Measurements from ENCODE around the gene PMEPA1. TPM values are rescaled to one million over a fixed set of nuclear protein-coding genes. Genes with fewer than 3 reads are reported as not detected.

PMEPA1 gene
- total RNA-seq, 1 donor from 2014 or later, result 49.4 TPM

- Histone ChIP-seq H2AFZ (ENCODE audit: low read depth, low read length) (no peak overlapping the region), H3K36me3 (ENCODE audit: insufficient read depth, low read length) (peaks cover 21% of the 10 kb centered on the region), H3K9me3 (ENCODE audit: insufficient read depth, low read depth, low read length) (no peaks in the 10 kb centered on the region), H3K79me2 (ENCODE audit: insufficient read depth, low read length) (peaks cover 14% of the 10 kb centered on the region), H3K9ac (ENCODE audit: low read length) (no peak overlapping the region), H3K4me3 (ENCODE audit: insufficient read depth, low read depth, low read length) (no peak overlapping the region), H3K27ac (ENCODE audit: low read depth, low read length) (no peak overlapping the region), H3K27me3 (ENCODE audit: insufficient read depth, low read length) (no peaks in the 10 kb centered on the region), H3K4me1 (ENCODE audit: insufficient read depth, low read length) (peaks cover 11% of the 10 kb centered on the region), H3K4me2 (ENCODE audit: low read length) (no peak overlapping the region), H4K20me1 (ENCODE audit: insufficient read depth, low read length) (peaks cover 66% of the 10 kb centered on the region)
- peaks cover 11% of the 10 kb centered on the region for H3K9me3 Mint-ChIP-seq (ENCODE audit: unreplicated experiment)
- H3K4me3 Mint-ChIP-seq (ENCODE audit: unreplicated experiment), result no peak overlapping the region
- peaks cover 16% of the 10 kb centered on the region for H3K36me3 Mint-ChIP-seq (ENCODE audit: low read depth, unreplicated experiment)
- peaks cover 4% of the 10 kb centered on the region for H3K4me1 Mint-ChIP-seq (ENCODE audit: low read depth, unreplicated experiment)
- no peaks in the 10 kb centered on the region for H3K27me3 Mint-ChIP-seq (ENCODE audit: low read depth, unreplicated experiment)
- no peak overlapping the region for H3K27ac Mint-ChIP-seq (ENCODE audit: unreplicated experiment)
- TF ChIP-seq CTCF (IDR thresholded peaks at IDR 0.05; ENCODE audit: insufficient read depth, low read depth, low read length), result no peak
- TF ChIP-seq EZH2 (IDR thresholded peaks at IDR 0.05; ENCODE audit: insufficient read depth, low read length), result no peak
- no peak for DNase-seq (ENCODE audit: low read depth)
- no peak for FAIRE-seq
These were observed 58.9 kb downstream of the PMEPA1 start for GRCh38 chr20:57650756-57651483.

GRCh38 chr20:57650266-57650665, 59.5 kb downstream of the PMEPA1 start:
- Histone ChIP-seq H3K4me3 (ENCODE audit: insufficient read depth, low read depth, low read length) (no peak overlapping the region), H3K27me3 (ENCODE audit: insufficient read depth, low read length) (no peaks in the 10 kb centered on the region), H3K36me3 (ENCODE audit: insufficient read depth, low read length) (peaks cover 21% of the 10 kb centered on the region), H3K27ac (ENCODE audit: low read depth, low read length) (no peak overlapping the region), H4K20me1 (ENCODE audit: insufficient read depth, low read length) (peaks cover 59% of the 10 kb centered on the region), H3K79me2 (ENCODE audit: insufficient read depth, low read length) (peaks cover 8% of the 10 kb centered on the region), H3K4me1 (ENCODE audit: insufficient read depth, low read length) (peaks cover 8% of the 10 kb centered on the region), H3K4me2 (ENCODE audit: low read length) (no peak overlapping the region), H3K9ac (ENCODE audit: low read length) (no peak overlapping the region), H3K9me3 (ENCODE audit: insufficient read depth, low read depth, low read length) (peaks cover 3% of the 10 kb centered on the region), H2AFZ (ENCODE audit: low read depth, low read length) (no peak overlapping the region)
- H3K27me3 Mint-ChIP-seq (ENCODE audit: low read depth, unreplicated experiment), result no peaks in the 10 kb centered on the region
- no peak for DNase-seq (ENCODE audit: low read depth)
- TF ChIP-seq EZH2 (IDR thresholded peaks at IDR 0.05; ENCODE audit: insufficient read depth, low read length), result no peak
- no peak for TF ChIP-seq CTCF (IDR thresholded peaks at IDR 0.05; ENCODE audit: insufficient read depth, low read depth, low read length)
- peaks cover 3% of the 10 kb centered on the region for H3K4me1 Mint-ChIP-seq (ENCODE audit: low read depth, unreplicated experiment)
- FAIRE-seq, result no peak
- no peak overlapping the region for H3K4me3 Mint-ChIP-seq (ENCODE audit: unreplicated experiment)
- peaks cover 14% of the 10 kb centered on the region for H3K9me3 Mint-ChIP-seq (ENCODE audit: unreplicated experiment)
- H3K36me3 Mint-ChIP-seq (ENCODE audit: low read depth, unreplicated experiment), result peaks cover 15% of the 10 kb centered on the region
- no peak overlapping the region for H3K27ac Mint-ChIP-seq (ENCODE audit: unreplicated experiment)

GRCh38 chr20:57649617-57650015, 60.2 kb downstream of the PMEPA1 start:
- H3K27me3 Mint-ChIP-seq (ENCODE audit: low read depth, unreplicated experiment), result no peaks in the 10 kb centered on the region
- H3K27ac Mint-ChIP-seq (ENCODE audit: unreplicated experiment), result no peak overlapping the region
- Histone ChIP-seq H3K4me2 (ENCODE audit: low read length) (no peak overlapping the region), H3K9ac (ENCODE audit: low read length) (no peak overlapping the region), H3K27me3 (ENCODE audit: insufficient read depth, low read length) (no peaks in the 10 kb centered on the region), H3K4me1 (ENCODE audit: insufficient read depth, low read length) (peaks cover 3% of the 10 kb centered on the region), H3K36me3 (ENCODE audit: insufficient read depth, low read length) (peaks cover 21% of the 10 kb centered on the region), H3K27ac (ENCODE audit: low read depth, low read length) (no peak overlapping the region), H3K79me2 (ENCODE audit: insufficient read depth, low read length) (peaks cover 2% of the 10 kb centered on the region), H3K9me3 (ENCODE audit: insufficient read depth, low read depth, low read length) (peaks cover 6% of the 10 kb centered on the region), H2AFZ (ENCODE audit: low read depth, low read length) (no peak overlapping the region), H3K4me3 (ENCODE audit: insufficient read depth, low read depth, low read length) (no peak overlapping the region), H4K20me1 (ENCODE audit: insufficient read depth, low read length) (peaks cover 53% of the 10 kb centered on the region)
- peaks cover 15% of the 10 kb centered on the region for H3K36me3 Mint-ChIP-seq (ENCODE audit: low read depth, unreplicated experiment)
- H3K4me3 Mint-ChIP-seq (ENCODE audit: unreplicated experiment), result no peak overlapping the region
- FAIRE-seq (no peak), DNase-seq (ENCODE audit: low read depth) (no peak)
- peaks cover 19% of the 10 kb centered on the region for H3K9me3 Mint-ChIP-seq (ENCODE audit: unreplicated experiment)
- TF ChIP-seq CTCF (IDR thresholded peaks at IDR 0.05; ENCODE audit: insufficient read depth, low read depth, low read length) (no peak), EZH2 (IDR thresholded peaks at IDR 0.05; ENCODE audit: insufficient read depth, low read length) (no peak)
- H3K4me1 Mint-ChIP-seq (ENCODE audit: low read depth, unreplicated experiment), result no peaks in the 10 kb centered on the region
